Activated T-cell treated with anti-CD3 and anti-CD28 coated beads for 1 hour (primary cell): ENCODE measurements around the gene PSD2.

Source experiments
- DNase-seq: peaks from one replicate; pipeline ENCODE4 v3.0.0-alpha.2; 2020; ENCODE audit warnings: low read depth

Gene PSD2

DNA sequence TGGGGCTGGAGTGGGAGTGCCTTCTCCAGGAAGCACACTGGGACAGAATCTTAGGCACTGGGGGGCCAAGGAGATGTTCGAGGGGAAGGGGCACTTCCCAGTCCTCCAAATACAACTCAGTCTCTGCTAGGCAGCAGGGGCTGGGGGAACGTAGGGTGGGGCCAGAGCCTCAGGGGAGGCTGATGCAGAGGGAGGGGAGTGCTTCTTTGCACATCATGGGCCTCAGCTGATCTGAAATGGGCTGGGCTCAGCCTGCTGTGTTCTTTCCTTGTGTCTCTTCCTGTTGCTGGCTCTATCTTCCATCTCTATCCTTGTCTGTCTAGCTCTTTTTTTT, 15.6 kb downstream of the PSD2 start:
- no peak for DNase-seq

DNA sequence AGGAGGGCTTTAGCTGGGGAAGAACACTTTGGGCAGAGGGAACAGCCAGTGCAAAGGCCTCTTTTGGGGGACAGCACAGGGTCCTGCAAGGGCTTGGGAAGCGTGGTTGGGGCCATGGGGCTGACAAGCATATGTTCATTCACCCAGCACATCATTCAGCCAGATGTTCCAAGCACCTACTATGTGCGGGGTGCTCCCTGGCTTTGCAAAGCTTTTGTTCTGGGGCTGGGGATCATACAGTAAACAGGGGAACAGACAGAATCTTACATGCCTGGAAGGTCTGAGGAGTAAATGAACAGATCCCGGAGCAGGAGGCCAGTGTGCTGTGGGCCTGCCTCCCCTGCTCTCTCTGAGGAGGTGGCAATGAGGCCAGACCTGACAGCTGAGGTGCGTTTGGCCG, 16.7 kb downstream of the PSD2 start:
- DNase-seq: no peak

DNA sequence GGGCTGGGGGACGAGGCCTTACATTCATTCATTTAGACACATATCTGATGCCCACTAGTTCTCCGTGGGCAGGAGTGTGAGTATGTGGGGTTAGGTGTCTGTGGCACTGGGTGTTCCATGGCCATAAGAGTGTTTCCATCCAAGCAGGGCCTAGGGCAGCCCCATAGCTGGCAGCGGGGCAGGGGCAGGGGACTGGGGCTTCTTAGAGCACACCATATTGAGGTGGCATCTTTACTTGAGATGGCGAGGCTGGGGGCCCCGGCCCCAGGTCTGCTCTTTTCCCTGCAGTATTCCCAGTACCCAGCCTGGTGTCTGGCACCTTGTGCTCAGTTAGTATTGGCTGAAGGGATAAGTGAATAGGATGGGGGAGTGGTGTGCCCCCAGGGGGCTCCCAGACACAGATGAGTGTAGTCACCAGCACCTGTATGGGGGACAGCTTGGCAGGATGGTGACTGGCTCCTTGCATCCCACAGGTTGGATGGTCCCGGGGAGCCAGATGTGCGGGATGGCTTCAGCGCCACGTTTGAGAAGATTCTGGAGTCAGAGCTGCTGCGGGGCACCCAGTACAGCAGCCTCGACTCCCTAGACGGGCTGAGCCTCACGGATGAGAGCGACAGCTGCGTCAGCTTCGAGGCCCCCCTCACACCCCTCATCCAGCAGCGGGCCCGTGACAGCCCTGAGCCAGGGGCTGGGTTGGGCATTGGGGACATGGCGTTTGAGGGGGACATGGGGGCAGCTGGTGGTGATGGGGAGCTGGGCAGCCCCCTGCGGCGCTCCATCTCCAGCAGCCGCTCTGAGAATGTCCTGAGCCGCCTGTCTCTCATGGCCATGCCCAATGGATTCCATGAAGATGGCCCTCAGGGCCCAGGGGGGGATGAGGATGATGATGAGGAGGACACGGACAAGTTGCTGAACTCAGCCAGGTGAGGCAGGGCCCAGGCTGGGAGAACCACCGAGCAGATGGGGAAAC, 17.5 kb downstream of the PSD2 start:
- no peak for DNase-seq

DNA sequence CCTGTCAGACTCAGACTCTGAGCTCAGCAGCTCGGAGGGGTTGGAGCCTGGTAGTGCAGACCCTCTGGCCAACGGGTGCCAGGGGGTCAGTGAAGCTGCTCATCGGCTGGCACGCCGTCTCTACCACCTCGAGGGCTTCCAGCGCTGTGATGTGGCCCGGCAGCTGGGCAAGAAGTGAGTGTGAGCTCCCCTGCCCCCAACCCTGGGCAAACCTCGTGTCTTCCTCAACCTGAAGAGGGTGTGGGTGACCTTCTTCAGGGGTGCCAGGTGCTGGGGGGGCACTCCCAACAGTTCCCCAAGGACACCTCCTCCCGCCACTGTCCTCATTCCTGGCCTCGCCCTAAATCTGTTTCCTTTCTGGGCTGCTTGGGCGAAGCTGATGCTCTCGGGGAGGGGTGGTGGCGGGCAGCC, 18.6 kb downstream of the PSD2 start:
- DNase-seq: no peak

DNA sequence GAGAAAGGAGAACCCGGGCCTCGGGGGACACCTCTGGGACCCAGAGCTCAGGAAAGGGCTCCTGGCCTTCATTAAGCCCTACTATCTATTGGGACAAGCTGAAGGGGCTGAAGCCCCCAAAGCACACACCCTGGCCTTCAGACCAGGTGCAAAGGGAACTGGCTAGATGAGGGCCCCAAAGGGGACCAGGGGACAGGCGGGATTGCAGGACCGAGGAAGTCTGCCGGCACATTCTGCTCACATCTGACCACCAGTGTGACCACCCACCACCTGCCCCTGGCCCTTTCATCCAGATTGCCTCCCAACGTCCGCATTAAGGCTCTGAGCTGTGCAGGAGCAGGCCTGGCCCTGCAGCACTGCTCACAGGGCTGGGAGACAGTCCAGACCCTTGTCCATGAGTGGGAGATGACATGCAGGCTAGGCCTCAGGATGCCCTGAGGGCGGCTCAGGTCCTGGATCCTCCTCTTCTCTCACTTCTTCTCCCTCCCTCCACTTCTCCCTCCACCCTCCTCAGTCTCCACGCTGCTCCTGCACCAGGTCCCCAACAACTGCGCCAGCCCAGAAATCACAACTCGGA, 19.2 kb downstream of the PSD2 start:
- no peak for DNase-seq

DNA sequence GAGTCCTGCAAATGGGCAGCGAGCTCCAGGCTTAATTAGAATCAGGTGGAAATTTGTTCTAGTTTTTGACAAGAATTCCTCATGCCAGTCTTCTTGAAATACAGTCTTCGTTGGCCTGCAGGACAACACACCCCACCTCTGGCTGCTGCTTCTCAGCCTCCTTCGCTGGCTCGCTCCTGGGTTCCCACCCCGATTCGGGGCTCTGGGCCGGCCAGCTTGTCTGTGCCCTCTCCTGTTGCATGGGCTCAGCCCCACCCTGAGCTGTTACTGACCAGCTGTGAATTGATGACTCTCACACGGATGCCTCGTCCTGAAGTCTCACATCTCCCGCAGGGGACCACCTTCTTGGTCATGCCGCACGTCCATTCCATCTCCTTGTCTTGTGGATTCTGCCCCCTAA, 21.0 kb downstream of the PSD2 start:
- DNase-seq: no peak

DNA sequence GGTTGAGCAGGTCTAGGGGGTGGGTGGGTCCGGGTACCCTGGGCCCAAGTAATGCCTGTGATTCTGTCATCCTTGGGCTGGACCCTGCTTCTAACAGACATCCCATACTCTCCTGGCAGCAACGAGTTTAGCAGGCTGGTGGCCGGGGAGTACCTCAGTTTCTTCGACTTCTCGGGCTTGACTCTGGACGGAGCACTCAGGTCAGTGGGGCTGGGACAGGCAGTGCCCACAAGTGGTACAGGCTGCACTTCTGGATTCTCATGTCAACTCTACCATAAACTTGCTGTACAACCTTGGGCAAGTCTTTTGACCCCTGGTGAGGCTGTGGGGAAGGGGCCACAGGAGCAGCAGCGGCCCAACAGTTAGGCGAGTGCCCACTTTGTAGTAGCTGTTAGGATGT, 21.8 kb downstream of the PSD2 start:
- DNase-seq: no peak

DNA sequence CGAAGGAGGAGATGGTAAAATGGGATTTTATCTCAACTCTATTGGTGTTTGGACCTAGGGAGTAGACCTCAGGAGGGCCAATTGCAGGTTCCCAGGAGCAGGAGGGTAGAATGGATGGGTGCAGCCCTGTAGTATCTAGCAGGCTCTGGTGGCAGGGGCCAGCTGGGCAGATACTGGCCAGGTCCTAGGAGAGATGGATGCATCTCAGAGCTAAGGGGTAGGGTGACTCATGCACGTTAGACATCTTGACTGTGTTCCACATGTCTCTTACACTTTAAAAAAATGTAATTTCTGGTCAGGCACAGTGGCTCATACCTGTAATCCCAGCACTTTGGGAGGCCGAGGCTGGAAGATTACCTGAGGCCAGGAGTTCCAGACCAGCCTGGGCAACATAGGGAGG, 22.4 kb downstream of the PSD2 start:
- DNase-seq: no peak

DNA sequence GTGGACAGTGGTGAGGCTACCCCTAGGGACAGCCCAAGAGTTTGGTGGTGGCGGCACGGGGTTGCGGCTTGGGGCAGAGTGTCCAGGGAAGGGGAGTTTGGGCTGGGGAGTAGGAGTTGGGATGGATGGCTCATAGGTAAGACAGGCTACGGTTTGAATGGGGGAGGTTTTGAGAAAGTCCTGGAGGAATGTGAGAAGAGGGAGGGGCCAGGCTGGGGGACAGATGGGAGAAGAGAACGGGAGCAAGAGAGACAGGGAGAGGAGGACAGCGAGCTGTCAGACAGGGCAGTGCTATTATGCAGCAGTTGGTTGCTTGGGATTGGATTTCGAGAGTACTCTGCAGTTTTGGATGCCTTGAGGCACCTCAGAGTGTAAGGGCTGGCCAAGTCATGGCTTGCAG, 24.5 kb downstream of the PSD2 start:
- DNase-seq: no peak

DNA sequence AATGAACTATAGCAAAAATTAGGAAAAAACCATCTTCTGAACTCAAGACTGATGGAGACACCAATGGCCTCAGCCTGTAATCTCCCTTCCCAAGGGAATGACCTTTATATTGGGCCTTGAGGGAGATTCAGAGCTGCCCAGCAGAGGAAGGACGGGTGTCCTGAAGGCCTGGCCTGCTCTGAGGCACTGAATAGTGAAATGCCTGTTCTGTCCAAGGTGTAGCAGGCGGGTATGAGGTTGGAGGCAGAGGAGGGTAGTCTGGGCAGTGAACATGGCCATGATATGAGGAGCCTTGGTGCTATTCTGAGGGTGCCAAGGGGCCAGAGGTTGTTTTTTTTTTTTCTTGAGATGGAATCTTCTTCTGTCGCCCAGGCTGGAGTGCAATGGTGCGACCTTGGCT, 25.0 kb downstream of the PSD2 start:
- no peak for DNase-seq

DNA sequence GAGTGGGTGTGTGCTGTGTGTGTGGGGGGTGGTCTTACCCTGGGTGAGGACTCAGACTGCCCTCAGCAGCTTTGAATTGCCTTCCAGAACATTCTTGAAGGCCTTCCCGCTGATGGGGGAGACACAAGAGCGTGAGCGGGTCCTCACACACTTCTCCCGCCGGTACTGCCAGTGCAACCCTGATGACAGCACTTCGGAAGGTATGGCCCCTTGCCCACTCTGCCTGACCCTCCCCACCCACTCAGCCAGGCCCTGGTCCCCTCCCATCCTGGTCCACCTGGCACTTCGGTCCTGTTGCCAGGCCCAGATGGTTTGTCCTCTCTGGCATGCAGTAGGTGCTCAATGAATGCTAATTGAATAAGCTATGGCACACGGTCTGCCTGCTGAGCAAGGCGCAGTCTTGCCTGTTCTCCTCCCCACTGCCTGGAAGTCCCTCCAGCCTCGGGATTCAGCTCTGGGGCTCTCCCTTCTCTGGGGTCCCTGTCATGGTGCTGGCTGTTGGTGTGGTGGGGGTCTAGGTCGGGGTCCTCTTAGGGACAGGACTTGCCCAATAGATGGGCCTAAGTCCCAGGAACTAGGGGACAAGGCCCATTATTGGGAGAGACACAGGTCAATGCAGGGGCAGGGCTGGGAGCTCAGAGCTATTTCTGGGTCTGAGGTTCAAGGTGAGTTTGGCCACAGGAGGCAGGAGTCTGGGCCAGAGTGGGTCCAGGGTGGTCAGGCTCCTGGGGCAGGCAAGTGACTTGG, 26.4 kb downstream of the PSD2 start:
- no peak for DNase-seq

DNA sequence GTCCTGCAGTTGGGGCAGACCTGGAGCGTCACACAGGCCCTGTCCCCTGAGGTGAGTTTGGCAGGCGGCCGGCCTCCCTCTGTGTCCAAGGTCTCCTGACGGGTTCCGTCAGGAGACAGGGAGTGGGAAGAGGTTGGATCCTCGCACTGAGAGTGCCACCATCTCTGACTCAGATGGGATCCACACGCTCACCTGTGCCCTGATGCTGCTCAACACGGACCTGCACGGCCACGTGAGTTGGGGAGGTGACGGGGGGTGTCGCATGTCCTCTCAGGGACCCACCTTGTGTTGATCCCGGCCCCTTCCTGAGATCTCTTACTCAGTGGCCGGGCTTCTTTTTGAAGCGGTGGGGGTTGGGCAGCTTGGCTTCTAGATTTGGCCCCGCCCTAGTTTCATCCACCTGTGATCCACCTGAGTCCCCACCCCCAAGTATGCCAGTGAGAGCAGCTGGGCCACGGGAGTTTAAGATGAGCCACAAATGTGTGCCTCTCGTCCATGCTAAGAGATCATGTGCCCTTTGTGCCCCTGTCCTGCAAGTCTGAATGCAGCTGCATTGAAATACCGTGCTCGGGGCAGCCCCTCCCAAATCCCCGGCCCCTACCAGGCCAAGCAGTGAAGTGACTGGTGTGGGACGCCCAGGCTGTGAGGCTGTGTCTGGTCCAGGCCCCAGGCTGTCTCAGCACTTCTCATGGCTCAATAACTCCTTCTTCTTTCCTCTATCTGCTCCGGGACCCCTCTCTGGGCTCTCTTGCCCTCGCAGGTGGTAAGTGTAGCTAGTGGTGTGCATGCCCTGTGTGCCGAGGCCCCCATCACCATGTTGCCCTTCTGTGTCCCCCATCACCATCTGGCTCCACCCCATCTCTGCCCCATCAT, 27.2 kb downstream of the PSD2 start:
- no peak for DNase-seq

DNA sequence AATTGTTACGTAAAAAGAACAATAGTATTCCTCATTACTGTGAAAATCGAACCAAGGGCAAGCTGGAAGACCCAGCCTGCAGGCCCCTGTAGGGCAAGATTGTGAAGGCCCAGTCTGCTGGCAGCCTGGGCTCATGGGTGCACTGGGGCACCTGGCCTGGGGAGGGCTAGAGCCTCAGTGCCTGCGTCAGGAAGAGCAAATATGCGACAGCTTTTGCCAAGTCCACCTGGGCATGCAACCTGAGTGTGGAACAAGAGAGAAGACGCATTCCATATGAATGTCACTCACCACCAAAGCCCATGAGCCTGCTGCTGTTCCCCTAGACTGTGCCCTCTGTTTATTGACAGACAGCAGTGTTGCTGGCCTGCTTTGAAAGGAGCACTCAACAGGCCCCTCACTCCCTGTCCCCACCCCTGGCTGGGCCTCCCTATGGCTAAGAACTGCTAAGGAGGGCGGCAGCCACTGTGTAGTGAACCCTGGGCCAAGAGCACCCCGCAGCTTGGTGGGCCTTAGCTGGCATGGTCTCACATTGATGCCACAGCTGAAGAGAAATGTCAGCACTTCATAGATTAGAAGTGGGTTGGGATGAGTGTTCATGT, 28.2 kb downstream of the PSD2 start:
- no peak for DNase-seq

DNA sequence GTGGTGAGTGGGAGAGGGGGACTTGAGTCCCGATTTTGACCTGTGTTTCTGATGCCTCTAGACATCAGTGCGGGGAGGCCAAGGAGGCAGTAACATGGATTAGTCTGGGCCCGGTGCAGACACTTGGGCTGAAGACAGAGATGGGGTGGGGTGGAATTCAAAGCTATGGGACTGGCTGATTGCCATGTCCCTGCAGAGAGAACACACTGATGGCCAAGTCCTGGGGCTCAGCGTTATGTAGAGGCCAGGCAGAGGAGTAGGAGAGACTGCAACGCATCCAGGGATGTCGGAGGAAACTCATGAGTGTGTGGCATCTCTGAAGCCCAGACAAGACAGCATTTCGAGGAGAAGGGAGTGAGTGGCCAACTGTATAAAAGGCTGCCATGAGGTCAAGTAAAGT, 30.1 kb downstream of the PSD2 start:
- no peak for DNase-seq

DNA sequence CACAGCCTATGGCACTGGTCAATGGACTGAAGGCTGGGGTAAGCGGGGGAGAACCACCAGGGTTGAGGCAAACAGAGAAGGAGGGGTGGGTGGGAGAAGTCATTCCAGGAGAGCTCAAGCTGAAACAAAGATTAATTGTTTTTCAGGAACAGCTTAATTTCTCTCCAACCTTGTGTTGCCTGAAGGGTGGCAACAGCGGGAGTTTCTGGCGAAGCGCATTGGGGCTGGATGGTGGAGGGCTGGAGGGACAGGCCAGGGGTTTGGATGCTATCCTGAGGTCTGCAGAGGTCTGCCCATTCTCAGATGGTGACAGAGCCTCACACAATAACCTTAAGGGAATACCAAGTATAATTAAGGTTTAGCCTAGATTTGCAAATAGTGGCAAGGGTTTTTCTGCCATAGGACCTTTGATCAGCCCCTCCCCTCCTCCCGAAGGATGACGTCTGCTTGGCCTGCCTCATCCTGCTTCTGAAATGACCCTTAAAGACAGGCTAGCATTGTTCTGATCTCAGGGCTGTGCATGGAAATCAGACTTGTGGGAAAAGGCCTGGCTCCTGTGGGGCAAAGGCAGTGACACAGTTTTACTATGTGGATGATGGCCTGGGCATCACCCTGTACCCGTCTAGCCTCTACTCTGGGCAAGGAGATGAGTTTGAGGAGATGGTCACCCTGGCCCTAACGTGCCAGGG, 32.7 kb downstream of the PSD2 start:
- DNase-seq: no peak

DNA sequence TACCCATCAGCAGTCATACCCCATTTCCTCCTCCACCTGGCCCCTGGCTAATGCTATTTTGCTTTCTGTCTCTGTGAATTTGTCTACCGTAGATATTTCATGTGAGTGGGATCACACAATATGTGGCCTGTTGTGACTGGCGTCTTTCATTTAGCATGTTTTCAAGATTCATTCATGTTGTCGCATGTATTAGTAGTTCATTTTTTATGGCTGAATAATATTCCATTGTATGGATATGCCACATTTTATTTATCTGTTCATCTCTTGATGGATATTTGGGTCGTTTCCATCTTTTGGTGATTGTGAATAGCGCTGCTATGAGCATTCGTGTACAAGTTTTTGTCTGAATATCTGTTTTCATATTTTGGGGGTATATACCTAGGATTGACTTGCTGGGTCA, 33.9 kb downstream of the PSD2 start:
- no peak for DNase-seq

DNA sequence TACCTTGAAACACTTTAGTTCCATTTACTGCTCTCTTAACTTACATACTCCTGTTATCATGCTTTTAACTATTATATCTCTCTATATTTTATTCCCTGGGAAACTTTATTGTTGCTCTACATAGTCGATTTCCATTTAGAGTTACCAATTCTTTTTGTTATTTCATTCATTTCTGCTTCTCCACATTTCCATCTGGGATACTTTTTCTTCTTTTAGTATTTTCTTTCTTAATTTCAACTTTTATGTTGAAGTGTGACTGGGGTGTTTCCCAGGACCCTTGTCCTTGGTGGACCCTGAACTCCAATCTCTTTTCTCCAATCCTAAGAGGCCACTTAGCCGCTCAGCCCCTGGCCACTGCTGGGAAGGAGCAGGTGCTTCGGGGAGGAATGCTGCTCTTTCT, 36.0 kb downstream of the PSD2 start:
- no peak for DNase-seq

DNA sequence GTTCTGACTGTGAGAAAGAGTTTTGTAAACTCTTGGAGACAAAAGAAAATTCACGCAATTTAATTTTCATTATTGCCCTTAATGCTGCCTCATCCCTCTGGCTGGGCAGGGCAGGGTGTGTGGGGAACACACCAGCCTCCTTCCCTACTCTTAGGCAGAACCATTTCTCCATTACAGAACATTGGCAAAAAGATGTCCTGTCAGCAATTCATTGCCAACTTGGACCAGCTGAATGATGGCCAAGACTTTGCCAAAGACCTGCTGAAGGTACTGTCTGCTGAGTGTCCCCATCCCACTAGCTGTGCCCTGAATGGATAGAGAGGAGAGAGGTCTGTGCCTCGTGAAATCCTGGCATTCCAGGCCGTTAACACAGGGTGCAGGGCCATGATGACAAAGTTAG, 37.9 kb downstream of the PSD2 start:
- DNase-seq: no peak

DNA sequence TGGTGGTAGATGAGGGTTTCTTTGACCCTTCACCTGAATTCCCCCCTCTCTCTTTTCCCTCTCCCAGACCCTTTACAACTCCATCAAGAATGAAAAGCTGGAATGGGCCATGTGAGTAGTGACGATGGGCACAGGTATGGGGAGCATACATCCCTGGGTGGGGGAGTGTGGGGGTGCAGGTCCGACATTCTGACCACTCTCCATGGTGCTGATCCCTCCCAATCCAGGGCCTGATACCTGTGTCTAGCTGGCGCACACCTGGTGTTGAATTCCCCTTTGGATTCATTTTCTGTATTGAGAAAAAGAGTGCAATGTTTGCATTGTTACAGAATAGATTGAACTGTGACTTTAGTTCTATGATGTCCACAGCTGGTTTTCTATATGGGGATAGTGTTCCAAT, 40.0 kb downstream of the PSD2 start:
- no peak for DNase-seq

DNA sequence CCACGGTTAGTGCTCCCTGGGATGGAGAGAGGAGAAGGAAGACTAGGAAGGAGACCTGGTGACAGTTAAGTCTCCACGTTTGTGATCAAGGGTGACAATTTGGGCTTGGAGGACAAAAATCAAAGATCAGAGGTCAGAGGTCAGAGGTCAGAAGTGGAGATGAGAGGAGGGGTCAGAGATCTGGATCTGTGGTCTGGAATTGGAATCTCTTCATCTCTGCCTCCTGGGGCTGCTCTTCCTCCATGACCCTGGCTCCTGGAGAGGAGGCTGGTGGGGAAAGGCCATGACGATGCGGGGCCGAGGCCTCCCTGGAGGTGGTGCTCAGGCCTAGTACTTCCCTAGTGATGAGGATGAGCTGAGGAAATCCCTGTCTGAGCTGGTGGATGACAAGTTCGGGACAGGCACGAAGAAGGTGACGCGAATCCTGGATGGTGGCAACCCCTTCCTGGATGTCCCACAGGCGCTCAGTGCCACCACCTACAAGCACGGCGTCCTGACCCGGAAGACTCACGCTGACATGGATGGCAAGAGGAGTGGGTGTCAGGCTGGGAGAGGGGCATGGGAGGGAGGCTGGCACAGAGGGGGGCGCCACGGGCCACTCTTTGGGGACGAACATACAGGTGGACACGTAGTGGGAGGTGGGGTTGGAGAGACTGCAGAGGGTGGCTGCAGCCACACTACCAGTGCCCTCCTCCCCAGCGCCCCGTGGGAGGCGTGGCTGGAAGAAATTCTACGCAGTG, 41.0 kb downstream of the PSD2 start:
- no peak for DNase-seq
